Stimulated activated CD4-positive, alpha-beta T cell treated with anti-CD3 and anti-CD28 coated beads, Interleukin-4, amount 100 ng/mL, for 24 hours (primary cell): Measurements from ENCODE around the gene SH3BP5.
A peak's percentile ranks its signal among the peaks of the same experiment; 100 is the strongest.

Source experiments
- DNase-seq: peaks from one replicate; pipeline ENCODE4 v3.0.0-alpha.2; 2020

SH3BP5 gene

GRCh38 chr3:15272426-15273196, 59.8 kb downstream of the SH3BP5 start:
- DNase-seq: no peak

- DNase-seq: peak; percentile 80
These were observed 60.5 kb downstream of the SH3BP5 start for GRCh38 chr3:15271785-15272381.

- DNase-seq: no peak
These were observed 61.4 kb downstream of the SH3BP5 start for GRCh38 chr3:15271030-15271429.

GRCh38 chr3:15269091-15269989, 63.0 kb downstream of the SH3BP5 start:
- peak; percentile 91 for DNase-seq

GRCh38 chr3:15268033-15268631, 64.3 kb downstream of the SH3BP5 start:
- peak; percentile 89 for DNase-seq

- no peak for DNase-seq
These were observed 64.9 kb downstream of the SH3BP5 start for GRCh38 chr3:15267502-15267901.

GRCh38 chr3:15266510-15267376, 65.6 kb downstream of the SH3BP5 start:
- no peak for DNase-seq

- DNase-seq: no peak
These were observed 66.5 kb downstream of the SH3BP5 start for GRCh38 chr3:15265655-15266509.

- no peak for DNase-seq
These were observed 67.9 kb downstream of the SH3BP5 start for GRCh38 chr3:15264486-15264885.

GRCh38 chr3:15263926-15264325, 68.5 kb downstream of the SH3BP5 start:
- no peak for DNase-seq

GRCh38 chr3:15263120-15263519, 69.3 kb downstream of the SH3BP5 start:
- DNase-seq: no peak

GRCh38 chr3:15262021-15262420, 70.4 kb downstream of the SH3BP5 start:
- no peak for DNase-seq

- DNase-seq: no peak
These were observed 71.1 kb downstream of the SH3BP5 start for GRCh38 chr3:15261274-15261673.

- DNase-seq: no peak
These were observed 71.9 kb downstream of the SH3BP5 start for GRCh38 chr3:15260531-15260930.

GRCh38 chr3:15258720-15259119, 73.7 kb downstream of the SH3BP5 start:
- no peak for DNase-seq

GRCh38 chr3:15256861-15257341, 75.5 kb downstream of the SH3BP5 start:
- no peak for DNase-seq

- DNase-seq: no peak
These were observed 77.2 kb downstream of the SH3BP5 start for GRCh38 chr3:15255215-15255614.

- no peak for DNase-seq
These were observed 79.2 kb downstream of the SH3BP5 start for GRCh38 chr3:15253023-15253697.

GRCh38 chr3:15246186-15246585, 86.2 kb downstream of the SH3BP5 start:
- DNase-seq: no peak

- DNase-seq: no peak
These were observed 88.4 kb downstream of the SH3BP5 start for GRCh38 chr3:15243822-15244482.
